Endothelial cell of umbilical vein (primary cell): ENCODE measurements around the gene KCNH5. TPM values are rescaled to one million over a fixed set of nuclear protein-coding genes. Genes with fewer than 3 reads are reported as not detected.

ENCODE experiments used
- BruUV-seq: library from RNA; stranded (reverse); fragments of 400-500 nt; replicated peaks from 2 replicates; lab custom pipeline; 2021; lab: Mats Ljungman, UMichigan
- CTCF ChIA-PET: fragments of 300-600, 350-600 bp; sonication (Branson Sonifier 250); formaldehyde crosslinking; loops from one replicate; lab custom pipeline; 2021; ENCODE audit warnings: antibody characterized with exemption, inconsistent platforms; lab: Charles Lee
- POLR2A ChIA-PET: fragments of 300-600, 350-600 bp; sonication (Branson Sonifier 250); formaldehyde crosslinking; loops from one replicate; lab custom pipeline; 2021; ENCODE audit warnings: antibody characterized with exemption, inconsistent platforms; lab: Charles Lee
- DNase-seq: peaks from one replicate; pipeline ENCODE4 v3.0.0-alpha.2; 2011; ENCODE audit warnings: low read depth, low spot score
- FAIRE-seq: peaks from 2 replicates; lab custom pipeline; 2011; peaks lifted over from hg19 to GRCh38; lab: Jason Lieb, UNC
- H2AFZ ChIP-seq: 2 replicates; pipeline ENCODE4 v1.6.0; 2012; ENCODE audit warnings: low read depth, low read length, control low read depth, inconsistent platforms
- H3K27ac ChIP-seq: 2 replicates; pipeline ENCODE4 v1.5.1; 2011; ENCODE audit warnings: low read depth, mild to moderate bottlenecking, control low read depth, low read length, moderate library complexity; ENCODE audit not compliant: insufficient read depth
- H3K27me3 ChIP-seq, 2 experiments: 2 replicates each; pipeline versions ENCODE4 v1.6.0 to v1.6.1; 2011; ENCODE audit warnings: low read length in 2 of 2, mixed read lengths in 1 of 2; ENCODE audit not compliant: control insufficient read depth in 2 of 2, insufficient read depth in 2 of 2
- H3K36me3 ChIP-seq, 2 experiments: 2 replicates in 1 of 2; 3 replicates in 1 of 2; pipeline ENCODE4 v1.5.1; 2011; ENCODE audit warnings: low read length in 2 of 2, mild to moderate bottlenecking in 1 of 2, moderate library complexity in 1 of 2; ENCODE audit not compliant: control insufficient read depth in 2 of 2, insufficient read depth in 2 of 2; ENCODE audit errors: extremely low read depth in 1 of 2
- H3K4me1 ChIP-seq: 3 replicates; pipeline ENCODE4 v1.5.1; 2011; ENCODE audit warnings: mild to moderate bottlenecking, low read length; ENCODE audit not compliant: control insufficient read depth, insufficient read depth; ENCODE audit errors: extremely low read depth
- H3K4me2 ChIP-seq: 2 replicates; pipeline ENCODE4 v1.6.1; 2011; ENCODE audit warnings: low read length, control low read depth, mixed read lengths; ENCODE audit not compliant: insufficient read depth
- H3K4me3 ChIP-seq, 3 experiments: fragments of 200-600 bp in 1 of 3; sonication (generic), shearing (Covaris generic) in 1 of 3; replicated peaks in 1 of 3; 2 replicates each; pipeline ENCODE4 v1.5.1; 2011 to 2016; ENCODE audit warnings: control low read depth in 3 of 3, low read length in 3 of 3, mild to moderate bottlenecking in 2 of 3, inconsistent platforms in 1 of 3, low read depth in 1 of 3, moderate library complexity in 1 of 3; ENCODE audit not compliant: insufficient read depth in 1 of 3
- H3K79me2 ChIP-seq: 2 replicates; pipeline ENCODE4 v1.6.0; 2012; ENCODE audit warnings: low read length, inconsistent platforms; ENCODE audit not compliant: control insufficient read depth, insufficient read depth
- H3K9ac ChIP-seq: replicated peaks from 2 replicates; pipeline ENCODE3; 2011; ENCODE audit warnings: low read length, control low read depth; ENCODE audit not compliant: insufficient read depth; ENCODE audit errors: extremely low read depth
- H3K9me1 ChIP-seq: replicated peaks from 3 replicates; pipeline ENCODE4 v1.6.0; 2011; ENCODE audit warnings: mild to moderate bottlenecking, low read length; ENCODE audit not compliant: control insufficient read depth, insufficient read depth; ENCODE audit errors: extremely low read depth
- H3K9me3 ChIP-seq: replicated peaks from 2 replicates; pipeline ENCODE4 v1.5.1; 2012; ENCODE audit warnings: low read length, inconsistent platforms; ENCODE audit not compliant: control insufficient read depth, insufficient read depth
- H4K20me1 ChIP-seq: replicated peaks from 2 replicates; pipeline ENCODE3; 2011; ENCODE audit warnings: mild to moderate bottlenecking, low read length; ENCODE audit not compliant: control insufficient read depth, insufficient read depth; ENCODE audit errors: extremely low read depth
- CTCF ChIP-seq, 2 donors: IDR thresholded peaks; 1 replicate in 1 of 2; 2 replicates in 1 of 2; pipeline ENCODE4 v1.5.1; 2011; ENCODE audit warnings: low read length in 2 of 2, mild to moderate bottlenecking in 2 of 2, moderate library complexity in 2 of 2, control low read depth in 1 of 2, inconsistent platforms in 1 of 2, low read depth in 1 of 2; ENCODE audit not compliant: insufficient read depth in 1 of 2; ENCODE audit errors: extremely low read depth in 1 of 2
- EZH2 ChIP-seq: IDR thresholded peaks from 2 replicates; pipeline ENCODE4 v1.6.1; 2012; ENCODE audit warnings: borderline replicate concordance, low read depth, mild to moderate bottlenecking, moderate library complexity, low read length, inconsistent platforms; ENCODE audit not compliant: severe bottlenecking
- FOS ChIP-seq: IDR thresholded peaks from 2 replicates; pipeline ENCODE4 v1.6.1; 2011; ENCODE audit warnings: mild to moderate bottlenecking, low read length, moderate library complexity, borderline replicate concordance; ENCODE audit not compliant: insufficient read depth
- GATA2 ChIP-seq: IDR thresholded peaks from 2 replicates; pipeline ENCODE4 v1.7.0; 2011; ENCODE audit warnings: low read depth, mild to moderate bottlenecking, moderate library complexity, mixed read lengths, low read length; ENCODE audit not compliant: insufficient read length, insufficient read depth
- JUN ChIP-seq: IDR thresholded peaks from 2 replicates; pipeline ENCODE4 v1.6.1; 2011; ENCODE audit warnings: borderline replicate concordance, low read depth; ENCODE audit not compliant: insufficient read length, insufficient read depth
- MAX ChIP-seq: IDR thresholded peaks from 2 replicates; pipeline ENCODE4 v1.6.1; 2011; ENCODE audit not compliant: insufficient read depth, insufficient read length
- MYC ChIP-seq: IDR thresholded peaks from one replicate; pipeline ENCODE4 v1.6.1; 2011; ENCODE audit warnings: mild to moderate bottlenecking, low read depth, low read length
- POLR2A ChIP-seq: IDR thresholded peaks from 2 replicates; pipeline ENCODE4 v1.6.1; 2012; ENCODE audit warnings: low read depth, mild to moderate bottlenecking, control low read depth, low read length
- POLR2AphosphoS5 ChIP-seq: IDR thresholded peaks from 2 replicates; pipeline ENCODE4 v1.6.1; 2012; ENCODE audit warnings: low read depth, mild to moderate bottlenecking, control low read depth, low read length, moderate library complexity; ENCODE audit not compliant: insufficient read depth
- dilution Hi-C: fragments of 300-500 bp; cut with MboI; formaldehyde crosslinking; loops from one replicate; pipeline ENCODE4 v1.15.0; 2019; ENCODE audit warnings: low sequenced_read_pairs; ENCODE audit not compliant: extremely low pct_ligation_motif_present
- intact Hi-C: fragments of 100-400 bp; cut with micrococcal nuclease; formaldehyde crosslinking; loops from one replicate; pipeline ENCODE4 v1.10.0; 2022
- polyA plus RNA-seq, 4 experiments: library from polyadenylated mRNA; depleted of rRNA in 3 of 4; stranded (reverse) in 3 of 4; unstranded in 1 of 4; fragments of >200 nt; gene quantifications; 2 replicates each; pipeline versions ENCODE4 v1.2.1 to v1.2.3, GENCODE V29; 2011 to 2012; ENCODE audit warnings: missing spikeins in 1 of 4
- total RNA-seq: library from RNA; stranded (reverse); gene quantifications from 2 replicates; pipeline ENCODE4 v1.2.3, GENCODE V29; 2021

The KCNH5 gene
- total and polyA plus RNA-seq, 2 donors (not counting 3 experiments of a cell fraction or from before 2014, with no cell fraction given) = not detected

GRCh38 chr14:62896932-62897456 lies 148.3 kb downstream of the KCNH5 start:
- Histone ChIP-seq H3K9ac (no peak overlapping the region), H3K79me2 (no peaks in the 10 kb centered on the region), H3K4me1 (no peaks in the 10 kb centered on the region), H3K27ac (no peak overlapping the region), H3K9me1 (no peaks in the 10 kb centered on the region), H3K4me2 (no peak overlapping the region), H3K4me3 (no peak overlapping the region), H3K27me3 (no peaks in the 10 kb centered on the region), H2AFZ (no peak overlapping the region), H3K36me3 (no peaks in the 10 kb centered on the region), H4K20me1 (no peaks in the 10 kb centered on the region), H3K9me3 (no peaks in the 10 kb centered on the region)
- TF ChIP-seq CTCF (IDR thresholded peaks at IDR 0.05; ENCODE audit: extremely low read depth in 1 of 2, insufficient read depth in 1 of 2, low read depth in 1 of 2, low read length in 2 of 2) (no peak), JUN (no peak), FOS (no peak)
- intact Hi-C loops (no loop called here), dilution Hi-C loops (no loop called here)
- FAIRE-seq (no peak), DNase-seq (no peak)
- BruUV-seq = no TSS peak
- ChIA-PET POLR2A (no interaction called here), CTCF (no interaction called here)

- CTCF ChIA-PET = no interaction called here
- no peak overlapping the region for H3K9ac ChIP-seq
- intact Hi-C loops = no loop called here
- TF ChIP-seq POLR2A = no peak
- no peak for TF ChIP-seq POLR2AphosphoS5
- TF ChIP-seq EZH2 = no peak
- no peak for TF ChIP-seq MAX
- TF ChIP-seq JUN = no peak
- TF ChIP-seq GATA2 = no peak
- TF ChIP-seq FOS = no peak
- no peak for TF ChIP-seq MYC
- no peak for TF ChIP-seq CTCF (IDR thresholded peaks at IDR 0.05; ENCODE audit: extremely low read depth in 1 of 2, insufficient read depth in 1 of 2, low read depth in 1 of 2, low read length in 2 of 2)
- dilution Hi-C loops = no loop called here
- H3K4me1 ChIP-seq = no peaks in the 10 kb centered on the region
- no peak overlapping the region for H3K4me2 ChIP-seq
- BruUV-seq = no TSS peak
- no peak overlapping the region for H2AFZ ChIP-seq
- no peaks in the 10 kb centered on the region for H3K36me3 ChIP-seq
- no peaks in the 10 kb centered on the region for H3K27me3 ChIP-seq
- POLR2A ChIA-PET = no interaction called here
- FAIRE-seq = no peak
- no peaks in the 10 kb centered on the region for H3K79me2 ChIP-seq
- no peaks in the 10 kb centered on the region for H3K9me3 ChIP-seq
- no peak overlapping the region for H3K27ac ChIP-seq
- no peak overlapping the region for H3K4me3 ChIP-seq
- DNase-seq = no peak
- no peaks in the 10 kb centered on the region for H3K9me1 ChIP-seq
- no peaks in the 10 kb centered on the region for H4K20me1 ChIP-seq
Measured at GRCh38 chr14:62894736-62895135, 150.5 kb downstream of the KCNH5 start.
